Mammary epithelial cell (primary cell): ENCODE results near the gene ING5.

Experiments used
- CTCF ChIP-seq, 2 donors: IDR thresholded peaks in 1 of 2; conservative IDR thresholded peaks in 1 of 2; 2 replicates each; pipeline ENCODE4 v1.5.1; 2011 to 2012; ENCODE audit warnings: inconsistent platforms in 2 of 2, low read length in 2 of 2, mild to moderate bottlenecking in 2 of 2, control low read depth in 1 of 2, low read depth in 1 of 2; ENCODE audit not compliant: insufficient read depth in 1 of 2; ENCODE audit errors: extremely low read depth in 1 of 2
- EZH2 ChIP-seq: IDR thresholded peaks from 2 replicates; pipeline ENCODE4 v1.6.1; 2012; ENCODE audit warnings: low read length, inconsistent platforms, borderline replicate concordance

- TF ChIP-seq CTCF (conservative IDR thresholded peaks at IDR 0.05 in 1 of 2, IDR thresholded peaks at IDR 0.05 in 1 of 2; ENCODE audit: extremely low read depth in 1 of 2, insufficient read depth in 1 of 2, low read depth in 1 of 2, low read length in 2 of 2) = no peak
- TF ChIP-seq EZH2 = no peak
Measured at GRCh38 chr2:241730671-241731293, 28.9 kb downstream of the ING5 start.
